Measurements from ENCODE around the gene VSTM1.

The VSTM1 gene

DNA sequence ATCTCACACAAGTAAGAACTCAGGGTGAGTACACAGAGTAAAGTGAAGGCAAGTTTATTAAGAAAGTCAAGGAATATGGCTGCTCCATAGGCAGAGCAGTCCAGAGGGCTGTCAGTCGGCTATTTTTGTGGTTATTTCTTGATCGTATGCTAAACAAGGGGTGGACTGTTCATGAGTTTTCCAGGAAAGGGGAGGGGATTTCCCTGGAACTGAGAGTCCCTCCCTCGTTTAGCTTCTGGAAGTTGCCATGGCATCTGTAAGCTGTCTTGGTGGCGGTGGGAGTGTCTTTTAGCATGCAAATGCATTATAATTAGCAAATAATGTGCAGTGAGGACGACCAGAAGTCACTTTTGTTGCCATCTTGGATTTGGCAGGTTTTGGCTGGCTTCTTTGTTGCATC is 5.8 kb upstream of the VSTM1 start:
- Histone ChIP-seq H3K4me2 (ENCODE audit: low read length) (no peak overlapping the region), H3K4me1 (ENCODE audit: control insufficient read depth in 1 of 2, insufficient read depth in 2 of 2, low read length in 2 of 2) (no peaks in the 10 kb centered on the region), H3K4me3 (ENCODE audit: low read depth, low read length) (no peak overlapping the region), H2BK120ac (ENCODE audit: insufficient read depth, low read length, poor library complexity) (no peak overlapping the region), H2AFZ (ENCODE audit: insufficient read depth, low read length, poor library complexity) (no peak overlapping the region), H3K36me3 (ENCODE audit: control insufficient read depth in 1 of 2, insufficient read depth in 2 of 2, low read length in 2 of 2) (no peaks in the 10 kb centered on the region), H3K9ac (ENCODE audit: low read length) (no peak overlapping the region), H2BK5ac (ENCODE audit: low read depth, low read length, poor library complexity) (no peak overlapping the region), H3K27ac (ENCODE audit: low read depth, low read length) (no peak overlapping the region), H2AK5ac (ENCODE audit: low read length) (no peak overlapping the region), H3K4ac (ENCODE audit: low read depth, low read length) (no peak overlapping the region), H3K14ac (ENCODE audit: low read length) (no peak overlapping the region), H3K79me1 (ENCODE audit: low read length) (no peaks in the 10 kb centered on the region), H4K8ac (ENCODE audit: low read depth, low read length) (no peak overlapping the region), H3K18ac (ENCODE audit: low read length) (no peak overlapping the region), H3K27me3 (ENCODE audit: insufficient read depth, low read length) (no peaks in the 10 kb centered on the region), H4K12ac (ENCODE audit: low read depth, low read length) (no peak overlapping the region), H4K91ac (ENCODE audit: low read depth, low read length) (no peak overlapping the region), H3K23ac (ENCODE audit: low read length) (no peak overlapping the region), H2BK12ac (ENCODE audit: low read length) (no peak overlapping the region), H3K79me2 (ENCODE audit: control insufficient read depth, insufficient read depth, low read length, poor library complexity) (no peaks in the 10 kb centered on the region), H3K9me3 (ENCODE audit: insufficient read depth, low read depth, low read length) (peaks cover 7% of the 10 kb centered on the region)
- DNase-seq, result no peak
- no CpG with 5 or more reads among the region's 5 CpGs for WGBS (ENCODE audit: extremely low coverage, insufficient coverage, insufficient read length)

DNA sequence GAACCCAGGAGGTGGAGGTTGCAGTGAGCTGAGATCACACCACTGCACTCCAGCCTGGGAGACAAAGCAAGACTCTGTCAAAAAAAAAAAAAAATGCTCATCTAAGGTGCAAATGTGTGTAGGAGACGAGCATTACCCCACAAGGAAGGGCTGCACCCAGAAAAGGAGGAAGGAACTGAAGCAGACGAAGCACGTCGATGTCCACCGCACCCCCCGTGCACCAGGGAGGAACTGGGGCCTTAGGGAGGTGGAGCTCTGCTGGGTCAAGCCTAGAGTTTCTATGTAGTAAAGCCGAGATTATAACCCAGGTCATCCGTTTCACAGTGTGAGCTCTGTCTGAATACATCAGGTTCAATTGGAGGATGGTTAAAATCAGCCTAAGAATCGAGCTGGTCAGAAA is 1.1 kb downstream of the VSTM1 start:
- Histone ChIP-seq H3K79me2 (ENCODE audit: control insufficient read depth, insufficient read depth, low read length, poor library complexity) (no peaks in the 10 kb centered on the region), H4K8ac (ENCODE audit: low read depth, low read length) (no peak overlapping the region), H3K14ac (ENCODE audit: low read length) (no peak overlapping the region), H3K4me2 (ENCODE audit: low read length) (no peak overlapping the region), H3K23ac (ENCODE audit: low read length) (no peak overlapping the region), H4K12ac (ENCODE audit: low read depth, low read length) (no peak overlapping the region), H3K18ac (ENCODE audit: low read length) (no peak overlapping the region), H3K9me3 (ENCODE audit: insufficient read depth, low read depth, low read length) (peaks cover 5% of the 10 kb centered on the region), H2BK120ac (ENCODE audit: insufficient read depth, low read length, poor library complexity) (no peak overlapping the region), H3K27me3 (ENCODE audit: insufficient read depth, low read length) (no peaks in the 10 kb centered on the region), H3K4me1 (ENCODE audit: control insufficient read depth in 1 of 2, insufficient read depth in 2 of 2, low read length in 2 of 2) (no peaks in the 10 kb centered on the region), H3K79me1 (ENCODE audit: low read length) (no peaks in the 10 kb centered on the region), H3K9ac (ENCODE audit: low read length) (no peak overlapping the region), H3K27ac (ENCODE audit: low read depth, low read length) (no peak overlapping the region), H2BK5ac (ENCODE audit: low read depth, low read length, poor library complexity) (no peak overlapping the region), H2AFZ (ENCODE audit: insufficient read depth, low read length, poor library complexity) (no peak overlapping the region), H4K91ac (ENCODE audit: low read depth, low read length) (no peak overlapping the region), H2BK12ac (ENCODE audit: low read length) (no peak overlapping the region), H3K4me3 (ENCODE audit: low read depth, low read length) (no peak overlapping the region), H2AK5ac (ENCODE audit: low read length) (no peak overlapping the region), H3K4ac (ENCODE audit: low read depth, low read length) (no peak overlapping the region), H3K36me3 (ENCODE audit: control insufficient read depth in 1 of 2, insufficient read depth in 2 of 2, low read length in 2 of 2) (no peaks in the 10 kb centered on the region)
- WGBS (ENCODE audit: extremely low coverage, insufficient coverage, insufficient read length), result no CpG with 5 or more reads among the region's 9 CpGs
- DNase-seq, result no peak

DNA sequence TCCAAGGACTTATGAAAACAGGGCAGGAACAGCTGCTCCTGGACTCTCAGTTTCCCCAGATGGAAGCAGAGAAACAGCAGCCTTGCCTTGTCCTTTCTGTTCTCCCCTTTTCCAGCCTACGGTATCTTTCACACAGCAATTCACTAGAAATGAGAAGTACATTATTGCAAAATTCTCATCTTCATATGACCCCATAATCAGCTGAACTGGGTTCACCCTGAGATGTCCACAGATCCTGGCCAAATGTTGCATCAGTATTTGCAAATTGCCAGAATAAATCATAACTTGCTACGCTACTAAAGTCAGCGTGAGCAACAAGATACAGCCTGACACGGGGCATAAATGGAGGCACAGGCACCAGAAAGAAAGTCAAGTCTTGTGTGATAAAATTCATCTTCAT is 16.1 kb downstream of the VSTM1 start:
- Histone ChIP-seq H3K79me2 (ENCODE audit: control insufficient read depth, insufficient read depth, low read length, poor library complexity) (no peaks in the 10 kb centered on the region), H2BK5ac (ENCODE audit: low read depth, low read length, poor library complexity) (no peak overlapping the region), H3K79me1 (ENCODE audit: low read length) (no peaks in the 10 kb centered on the region), H2AFZ (ENCODE audit: insufficient read depth, low read length, poor library complexity) (no peak overlapping the region), H3K14ac (ENCODE audit: low read length) (no peak overlapping the region), H3K4me2 (ENCODE audit: low read length) (no peak overlapping the region), H3K27ac (ENCODE audit: low read depth, low read length) (no peak overlapping the region), H2AK5ac (ENCODE audit: low read length) (no peak overlapping the region), H2BK12ac (ENCODE audit: low read length) (no peak overlapping the region), H3K27me3 (ENCODE audit: insufficient read depth, low read length) (no peaks in the 10 kb centered on the region), H3K9me3 (ENCODE audit: insufficient read depth, low read depth, low read length) (peaks cover 2% of the 10 kb centered on the region), H4K91ac (ENCODE audit: low read depth, low read length) (no peak overlapping the region), H3K18ac (ENCODE audit: low read length) (no peak overlapping the region), H3K9ac (ENCODE audit: low read length) (no peak overlapping the region), H3K4ac (ENCODE audit: low read depth, low read length) (no peak overlapping the region), H4K12ac (ENCODE audit: low read depth, low read length) (no peak overlapping the region), H3K36me3 (ENCODE audit: control insufficient read depth in 1 of 2, insufficient read depth in 2 of 2, low read length in 2 of 2) (no peaks in the 10 kb centered on the region), H3K4me3 (ENCODE audit: low read depth, low read length) (no peak overlapping the region), H3K4me1 (ENCODE audit: control insufficient read depth in 1 of 2, insufficient read depth in 2 of 2, low read length in 2 of 2) (no peaks in the 10 kb centered on the region), H2BK120ac (ENCODE audit: insufficient read depth, low read length, poor library complexity) (no peak overlapping the region), H3K23ac (ENCODE audit: low read length) (no peak overlapping the region), H4K8ac (ENCODE audit: low read depth, low read length) (no peak overlapping the region)
- DNase-seq, result no peak
- WGBS (ENCODE audit: extremely low coverage, insufficient coverage, insufficient read length), result no CpG with 5 or more reads among the region's 4 CpGs

DNA sequence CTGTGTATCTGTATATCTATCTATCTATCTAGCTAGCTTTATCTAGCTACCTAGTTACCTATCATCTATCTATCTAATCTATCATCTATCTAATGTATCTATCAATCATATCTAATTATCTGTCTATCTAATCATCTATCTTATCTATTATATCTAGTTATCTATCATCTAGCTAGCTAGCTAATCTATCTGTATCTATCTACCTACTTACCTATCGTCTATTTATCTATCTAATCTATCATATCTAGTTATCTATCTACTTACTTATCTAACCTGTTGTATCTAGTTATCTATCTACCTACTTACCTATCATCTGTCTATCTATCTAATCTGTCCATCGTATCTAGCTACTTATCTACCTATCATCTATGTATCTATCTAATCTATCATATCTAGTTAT is 17.9 kb downstream of the VSTM1 start:
- no CpG with 5 or more reads among the region's 2 CpGs for WGBS (ENCODE audit: extremely low coverage, insufficient coverage, insufficient read length)
- peaks cover 2% of the 10 kb centered on the region for H3K9me3 ChIP-seq (ENCODE audit: insufficient read depth, low read depth, low read length)
- H3K23ac ChIP-seq (ENCODE audit: low read length), result no peak overlapping the region
- H4K8ac ChIP-seq (ENCODE audit: low read depth, low read length), result no peak overlapping the region
- no peak overlapping the region for H3K9ac ChIP-seq (ENCODE audit: low read length)
- no peak overlapping the region for H3K27ac ChIP-seq (ENCODE audit: low read depth, low read length)
- H3K4ac ChIP-seq (ENCODE audit: low read depth, low read length), result no peak overlapping the region
- H3K79me2 ChIP-seq (ENCODE audit: control insufficient read depth, insufficient read depth, low read length, poor library complexity), result no peaks in the 10 kb centered on the region
- H3K4me2 ChIP-seq (ENCODE audit: low read length), result no peak overlapping the region
- DNase-seq, result no peak
- H3K27me3 ChIP-seq (ENCODE audit: insufficient read depth, low read length), result no peaks in the 10 kb centered on the region
- no peak overlapping the region for H4K12ac ChIP-seq (ENCODE audit: low read depth, low read length)
- H2BK120ac ChIP-seq (ENCODE audit: insufficient read depth, low read length, poor library complexity), result no peak overlapping the region
- H3K14ac ChIP-seq (ENCODE audit: low read length), result no peak overlapping the region
- no peaks in the 10 kb centered on the region for H3K36me3 ChIP-seq (ENCODE audit: control insufficient read depth in 1 of 2, insufficient read depth in 2 of 2, low read length in 2 of 2)
- no peak overlapping the region for H3K18ac ChIP-seq (ENCODE audit: low read length)
- no peak overlapping the region for H2BK12ac ChIP-seq (ENCODE audit: low read length)
- no peak overlapping the region for H4K91ac ChIP-seq (ENCODE audit: low read depth, low read length)
- no peak overlapping the region for H2AK5ac ChIP-seq (ENCODE audit: low read length)
- no peak overlapping the region for H2BK5ac ChIP-seq (ENCODE audit: low read depth, low read length, poor library complexity)
- no peaks in the 10 kb centered on the region for H3K79me1 ChIP-seq (ENCODE audit: low read length)
- no peak overlapping the region for H3K4me3 ChIP-seq (ENCODE audit: low read depth, low read length)
- peaks cover 5 to 6% of the 10 kb centered on the region in 2 experiments for H3K4me1 ChIP-seq (ENCODE audit: control insufficient read depth in 1 of 2, insufficient read depth in 2 of 2, low read length in 2 of 2)
- no peak overlapping the region for H2AFZ ChIP-seq (ENCODE audit: insufficient read depth, low read length, poor library complexity)
